Ishikawa (cell line): Measurements from ENCODE around the gene JMY.

ENCODE experiments used
- CEBPB ChIP-seq: IDR thresholded peaks from 2 replicates; pipeline ENCODE4 v1.6.1; 2012
- CREB1 ChIP-seq: IDR thresholded peaks from 2 replicates; pipeline ENCODE4 v1.6.1; 2012; ENCODE audit warnings: low read depth
- EGR1 ChIP-seq: IDR thresholded peaks from 2 replicates; pipeline ENCODE4 v1.6.1; 2012
- EP300 ChIP-seq: IDR thresholded peaks from 2 replicates; pipeline ENCODE4 v1.6.1; 2012; ENCODE audit warnings: borderline replicate concordance
- FOXM1 ChIP-seq: IDR thresholded peaks from 2 replicates; pipeline ENCODE4 v1.6.1; 2012; ENCODE audit warnings: low read depth, borderline replicate concordance
- MAX ChIP-seq: IDR thresholded peaks from 2 replicates; pipeline ENCODE4 v1.6.1; 2012
- NFIC ChIP-seq: IDR thresholded peaks from 2 replicates; pipeline ENCODE4 v1.6.1; 2012
- RAD21 ChIP-seq: IDR thresholded peaks from 2 replicates; pipeline ENCODE4 v1.6.1; 2012; ENCODE audit warnings: low read depth
- REST ChIP-seq: IDR thresholded peaks from 2 replicates; pipeline ENCODE4 v1.6.1; 2012; ENCODE audit warnings: low read depth, mild to moderate bottlenecking
- TAF1 ChIP-seq: IDR thresholded peaks from 2 replicates; pipeline ENCODE4 v1.6.1; 2012; ENCODE audit warnings: low read depth, mild to moderate bottlenecking
- TCF12 ChIP-seq: IDR thresholded peaks from 2 replicates; pipeline ENCODE4 v1.6.1; 2012; ENCODE audit warnings: low read depth
- TEAD4 ChIP-seq: IDR thresholded peaks from 2 replicates; pipeline ENCODE4 v1.6.1; 2012
- USF1 ChIP-seq: IDR thresholded peaks from 2 replicates; pipeline ENCODE4 v1.6.1; 2012
- YY1 ChIP-seq: IDR thresholded peaks from 2 replicates; pipeline ENCODE4 v1.6.1; 2012; ENCODE audit warnings: low read depth
- ZBTB7A ChIP-seq: IDR thresholded peaks from 2 replicates; pipeline ENCODE4 v1.6.1; 2012; ENCODE audit warnings: low read depth

Gene JMY

GRCh38 chr5:79346420-79346824, 110.5 kb downstream of the JMY start:
- TF ChIP-seq YY1 (no peak), TCF12 (no peak), CREB1 (no peak), CEBPB (no peak), REST (no peak), ZBTB7A (no peak), USF1 (no peak), TAF1 (no peak), FOXM1 (no peak), NFIC (no peak), MAX (no peak), EGR1 (no peak)

- TF ChIP-seq CREB1 (no peak), MAX (no peak), EP300 (no peak), ZBTB7A (no peak), CEBPB (no peak), TAF1 (no peak), NFIC (no peak), TEAD4 (no peak), TCF12 (no peak)
Measured at GRCh38 chr5:79349047-79349446, 113.1 kb downstream of the JMY start.

GRCh38 chr5:79349881-79350280, 114.0 kb downstream of the JMY start:
- TF ChIP-seq TCF12 = no peak
- TF ChIP-seq TAF1 = no peak
- TF ChIP-seq FOXM1 = no peak
- no peak for TF ChIP-seq NFIC
- no peak for TF ChIP-seq EGR1
- no peak for TF ChIP-seq TEAD4
- TF ChIP-seq CREB1 = no peak
- TF ChIP-seq YY1 = no peak
- TF ChIP-seq RAD21 = no peak
- TF ChIP-seq EP300 = no peak
- TF ChIP-seq MAX = no peak
- TF ChIP-seq CEBPB = no peak

GRCh38 chr5:79357398-79357797, 121.5 kb downstream of the JMY start:
- TF ChIP-seq FOXM1 (no peak), TCF12 (no peak), REST (no peak), TAF1 (no peak), CEBPB (no peak), USF1 (no peak)
